Cardiac muscle cell (in vitro differentiated cells and primary cell): Measurements from ENCODE around the gene SLC27A2. TPM values are rescaled to one million over a fixed set of nuclear protein-coding genes. Genes with fewer than 3 reads are reported as not detected.
"Not testable (repeated sequence)": the region's sequence is repeated elsewhere in the genome, so short reads cannot be mapped to it uniquely, and the experiment has no call there.

Experiments used
- DNase-seq, 2 donors: peaks; one replicate each; pipeline versions ENCODE4 v3.0.0 to v3.0.0-alpha.2; 2010 to 2017; ENCODE audit warnings: low read depth in 1 of 2, low spot score in 1 of 2
- H3K27ac ChIP-seq: fragments of 200-600 bp; sonication (generic); 2 replicates; pipeline ENCODE4 v1.5.1; 2016
- H3K27me3 ChIP-seq: fragments of 200-600 bp; sonication (generic); 2 replicates; pipeline ENCODE4 v1.6.0; 2016; ENCODE audit warnings: control low read depth
- H3K36me3 ChIP-seq: fragments of 200-600 bp; sonication (generic); 2 replicates; pipeline ENCODE4 v1.5.1; 2016; ENCODE audit warnings: control low read depth
- H3K4me1 ChIP-seq: fragments of 200-600 bp; sonication (generic); 2 replicates; pipeline ENCODE4 v1.8.1; 2017; ENCODE audit warnings: low read depth, mild to moderate bottlenecking, mixed run types
- H3K4me3 ChIP-seq: fragments of 200-600 bp; sonication (generic); 2 replicates; pipeline ENCODE4 v1.5.1; 2016; ENCODE audit warnings: mild to moderate bottlenecking
- H3K9me3 ChIP-seq: fragments of 200-600 bp; sonication (generic); 2 replicates; pipeline ENCODE4 v1.5.1; 2017; ENCODE audit warnings: low read depth, mild to moderate bottlenecking, control low read depth
- polyA plus RNA-seq: library from polyadenylated mRNA; unstranded; fragments of >200 nt; fragmentation: Nextera tagmentation; extraction: Ambion mirVana; gene quantifications from 2 replicates; pipeline ENCODE4 v1.2.1, GENCODE V29; 2016
- total RNA-seq: library from RNA; depleted of rRNA; stranded (reverse); fragments of >200 nt; gene quantifications from 2 replicates; pipeline ENCODE4 v1.2.3, GENCODE V29; 2016
- TF ChIP-seq, protein P1 (sequence below): IDR thresholded peaks from 2 replicates; pipeline ENCODE4 v1.5.1; 2012; ENCODE audit warnings: low read depth, mild to moderate bottlenecking, low read length

Gene SLC27A2
- total and polyA plus RNA-seq, 2 experiments from 2014 or later = not detected

DNA sequence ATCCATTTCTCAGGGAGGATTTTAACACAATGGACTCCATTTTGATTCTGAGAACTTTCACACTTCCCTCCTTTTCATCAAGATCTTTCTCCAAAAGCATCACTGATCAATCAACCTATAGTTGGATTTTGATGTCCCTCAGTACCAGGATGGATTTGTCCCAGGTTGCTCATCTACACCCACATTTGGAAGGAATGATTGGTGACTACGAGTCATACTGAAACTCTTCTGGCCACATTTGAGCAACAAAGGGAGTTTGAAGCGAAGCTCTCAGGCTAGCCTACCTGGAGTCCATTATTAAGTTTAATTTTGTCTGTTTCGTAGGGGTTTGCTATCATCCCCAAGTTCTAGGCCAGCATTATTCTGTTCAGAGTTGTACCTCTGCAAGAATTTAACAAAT is 31.6 kb upstream of the SLC27A2 start:
- DNase-seq = no peak
- Histone ChIP-seq H3K27me3 (no peaks in the 10 kb centered on the region), H3K9me3 (no peaks in the 10 kb centered on the region), H3K4me3 (no peak overlapping the region), H3K36me3 (no peaks in the 10 kb centered on the region), H3K27ac (no peak overlapping the region), H3K4me1 (no peaks in the 10 kb centered on the region)
- TF ChIP-seq, protein P1, sequence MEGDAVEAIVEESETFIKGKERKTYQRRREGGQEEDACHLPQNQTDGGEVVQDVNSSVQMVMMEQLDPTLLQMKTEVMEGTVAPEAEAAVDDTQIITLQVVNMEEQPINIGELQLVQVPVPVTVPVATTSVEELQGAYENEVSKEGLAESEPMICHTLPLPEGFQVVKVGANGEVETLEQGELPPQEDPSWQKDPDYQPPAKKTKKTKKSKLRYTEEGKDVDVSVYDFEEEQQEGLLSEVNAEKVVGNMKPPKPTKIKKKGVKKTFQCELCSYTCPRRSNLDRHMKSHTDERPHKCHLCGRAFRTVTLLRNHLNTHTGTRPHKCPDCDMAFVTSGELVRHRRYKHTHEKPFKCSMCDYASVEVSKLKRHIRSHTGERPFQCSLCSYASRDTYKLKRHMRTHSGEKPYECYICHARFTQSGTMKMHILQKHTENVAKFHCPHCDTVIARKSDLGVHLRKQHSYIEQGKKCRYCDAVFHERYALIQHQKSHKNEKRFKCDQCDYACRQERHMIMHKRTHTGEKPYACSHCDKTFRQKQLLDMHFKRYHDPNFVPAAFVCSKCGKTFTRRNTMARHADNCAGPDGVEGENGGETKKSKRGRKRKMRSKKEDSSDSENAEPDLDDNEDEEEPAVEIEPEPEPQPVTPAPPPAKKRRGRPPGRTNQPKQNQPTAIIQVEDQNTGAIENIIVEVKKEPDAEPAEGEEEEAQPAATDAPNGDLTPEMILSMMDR = no peak

DNA sequence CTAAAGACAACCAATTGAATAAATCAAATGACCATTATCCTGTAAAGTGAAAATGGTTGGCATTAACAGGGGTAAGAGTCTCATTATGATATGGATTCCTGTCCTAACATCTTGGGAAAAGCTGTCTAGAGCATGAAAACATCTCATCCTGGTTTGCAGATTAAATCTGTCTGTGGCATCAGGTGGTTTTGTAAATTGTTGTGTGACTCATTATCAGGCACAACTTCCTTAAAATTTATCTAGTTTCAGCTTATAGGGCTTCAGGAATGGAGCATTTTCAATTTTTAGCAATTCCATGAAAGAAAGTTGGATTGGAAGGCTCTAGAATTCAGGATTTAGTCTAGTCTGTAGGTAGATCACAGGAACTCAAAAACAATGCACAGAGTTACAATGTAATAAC is 31.1 kb upstream of the SLC27A2 start:
- H3K36me3 ChIP-seq = no peaks in the 10 kb centered on the region
- no peaks in the 10 kb centered on the region for H3K9me3 ChIP-seq
- TF ChIP-seq, protein P1 = no peak
- H3K4me3 ChIP-seq = no peak overlapping the region
- no peaks in the 10 kb centered on the region for H3K4me1 ChIP-seq
- H3K27ac ChIP-seq = no peak overlapping the region
- H3K27me3 ChIP-seq = no peaks in the 10 kb centered on the region
- DNase-seq = no peak

GRCh38 chr15:50151476-50151875 is 30.5 kb upstream of the SLC27A2 start:
- H3K4me3 ChIP-seq = no peak overlapping the region
- no peak for DNase-seq
- TF ChIP-seq, protein P1 = no peak
- no peaks in the 10 kb centered on the region for H3K9me3 ChIP-seq
- no peaks in the 10 kb centered on the region for H3K4me1 ChIP-seq
- no peak overlapping the region for H3K27ac ChIP-seq
- no peaks in the 10 kb centered on the region for H3K27me3 ChIP-seq
- H3K36me3 ChIP-seq = no peaks in the 10 kb centered on the region

DNA sequence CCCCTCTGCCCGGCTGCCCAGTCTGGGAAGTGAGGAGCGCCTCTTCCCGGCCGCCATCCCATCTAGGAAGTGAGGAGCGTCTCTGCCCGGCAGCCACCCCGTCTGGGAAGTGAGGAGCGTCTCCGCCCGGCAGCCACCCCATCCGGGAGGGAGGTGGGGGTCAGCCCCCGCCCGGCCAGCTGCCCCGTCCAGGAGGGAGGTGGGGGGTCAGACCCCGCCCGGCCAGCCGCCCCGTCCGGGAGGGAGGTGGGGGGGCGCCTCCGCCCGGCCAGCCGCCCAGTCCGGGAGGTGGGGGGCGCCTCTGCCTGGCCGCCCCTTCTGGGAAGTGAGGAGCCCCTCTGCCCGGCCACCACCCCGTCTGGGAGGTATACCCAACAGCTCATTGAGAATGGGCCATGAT is 23.8 kb upstream of the SLC27A2 start:
- not testable (repeated sequence) for H3K4me1 ChIP-seq

GRCh38 chr15:50162969-50163718 is 18.9 kb upstream of the SLC27A2 start:
- DNase-seq = no peak
- no peak overlapping the region for H3K27ac ChIP-seq
- TF ChIP-seq, protein P1 = no peak
- no peaks in the 10 kb centered on the region for H3K27me3 ChIP-seq
- no peaks in the 10 kb centered on the region for H3K36me3 ChIP-seq
- H3K4me1 ChIP-seq = no peaks in the 10 kb centered on the region
- no peaks in the 10 kb centered on the region for H3K9me3 ChIP-seq
- H3K4me3 ChIP-seq = no peak overlapping the region

More for the DNA sequence above, 23.8 kb upstream of the SLC27A2 start:
- DNase-seq, H3K36me3 ChIP-seq, H3K9me3 ChIP-seq, H3K27ac ChIP-seq, H3K4me3 ChIP-seq, H3K27me3 ChIP-seq: not testable (repeated sequence)

GRCh38 chr15:50163719-50164410 is 18.1 kb upstream of the SLC27A2 start:
- H3K4me1 ChIP-seq = no peaks in the 10 kb centered on the region

More at GRCh38 chr15:50163719-50164410, 18.1 kb upstream of the SLC27A2 start:
- H3K9me3 ChIP-seq = no peaks in the 10 kb centered on the region
- TF ChIP-seq, protein P1 = no peak
- DNase-seq = no peak
- no peaks in the 10 kb centered on the region for H3K36me3 ChIP-seq
- no peaks in the 10 kb centered on the region for H3K27me3 ChIP-seq
- H3K27ac ChIP-seq = no peak overlapping the region
- H3K4me3 ChIP-seq = no peak overlapping the region
